ENCODE measurements around the gene TMEM184C. TPM values are rescaled to one million over a fixed set of nuclear protein-coding genes. Genes with fewer than 3 reads are reported as not detected.
A peak's percentile ranks its signal among the peaks of the same experiment; 100 is the strongest.

The TMEM184C gene
- total RNA-seq, 1 experiment from 2014 or later: 41.9 TPM

DNA sequence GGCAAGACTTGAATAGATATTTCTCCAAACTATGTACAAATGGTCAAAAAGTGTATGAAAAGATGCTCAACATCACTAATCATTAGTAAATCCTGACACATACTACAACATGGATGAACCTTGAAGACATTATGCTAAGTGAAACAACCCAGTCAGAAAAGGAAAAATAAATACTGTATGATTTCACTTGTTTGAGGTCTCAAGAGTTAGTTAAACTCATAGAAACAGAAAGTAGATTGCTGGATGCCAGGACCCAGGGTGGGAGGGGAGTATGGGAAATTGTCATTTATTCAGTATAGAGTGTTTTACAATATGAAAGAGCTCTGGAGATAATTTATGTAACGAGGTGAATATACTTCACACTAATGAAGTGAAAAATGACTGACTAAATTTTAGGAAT lies 34.4 kb downstream of the TMEM184C start:
- no peak for DNase-seq (ENCODE audit: low spot score)

DNA sequence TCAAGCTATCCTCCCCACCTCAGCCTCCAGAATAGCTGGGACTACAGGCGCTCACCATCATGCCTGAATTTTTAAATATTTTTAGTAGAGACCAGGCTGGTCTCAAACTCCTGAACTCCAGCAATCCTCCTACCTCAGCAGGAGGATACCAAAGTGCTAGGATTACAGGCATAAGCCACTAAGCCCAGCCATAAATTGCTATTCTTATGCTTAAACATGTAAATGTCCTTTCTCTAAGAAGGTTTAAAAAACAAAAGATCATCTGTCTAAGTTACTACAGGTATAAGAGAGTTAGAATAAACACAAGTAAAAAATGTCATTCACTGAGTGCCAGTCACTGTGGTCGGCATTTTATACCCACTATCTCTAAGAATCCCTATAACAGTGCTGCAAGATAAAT lies 38.4 kb downstream of the TMEM184C start:
- no peak for DNase-seq (ENCODE audit: low spot score)

DNA sequence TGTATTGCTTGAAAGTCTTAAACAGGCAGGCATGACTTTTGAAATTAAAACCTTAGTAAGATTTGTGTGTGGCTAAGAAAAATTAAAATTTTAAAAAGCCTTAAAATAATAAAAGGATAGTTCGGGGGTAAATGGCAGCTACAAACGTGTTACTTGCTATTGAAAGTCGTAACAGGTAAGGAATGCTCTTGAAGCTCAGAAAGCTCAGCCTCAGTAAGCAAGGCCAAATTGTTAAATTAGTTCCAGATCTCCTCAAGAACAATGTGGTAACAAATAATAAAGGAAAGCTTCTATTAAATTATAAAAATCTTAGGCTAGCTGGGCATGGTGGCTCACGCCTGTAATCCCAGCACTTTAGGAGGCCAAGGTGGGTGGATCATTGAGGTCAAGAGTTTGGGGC lies 41.3 kb downstream of the TMEM184C start:
- DNase-seq (ENCODE audit: low spot score): no peak

DNA sequence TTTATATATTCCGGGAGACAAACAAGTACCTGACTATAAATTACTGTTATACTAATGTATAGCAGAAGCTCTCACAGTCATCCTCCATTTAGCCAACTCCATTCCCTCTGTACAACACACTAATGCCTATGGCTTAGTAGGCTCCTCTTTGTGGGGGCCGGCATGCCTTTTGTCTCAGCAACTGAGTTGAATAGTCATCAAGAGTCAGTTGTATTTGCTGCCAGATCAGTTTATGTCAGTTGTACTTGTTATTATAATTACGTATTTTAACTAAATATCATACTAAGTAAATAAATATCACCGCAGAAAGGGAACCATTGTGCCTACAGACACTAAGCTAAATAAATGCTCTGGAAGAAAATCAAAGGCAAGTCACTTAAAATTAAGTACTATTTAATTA lies 56.9 kb downstream of the TMEM184C start:
- no peak for DNase-seq (ENCODE audit: low spot score)

DNA sequence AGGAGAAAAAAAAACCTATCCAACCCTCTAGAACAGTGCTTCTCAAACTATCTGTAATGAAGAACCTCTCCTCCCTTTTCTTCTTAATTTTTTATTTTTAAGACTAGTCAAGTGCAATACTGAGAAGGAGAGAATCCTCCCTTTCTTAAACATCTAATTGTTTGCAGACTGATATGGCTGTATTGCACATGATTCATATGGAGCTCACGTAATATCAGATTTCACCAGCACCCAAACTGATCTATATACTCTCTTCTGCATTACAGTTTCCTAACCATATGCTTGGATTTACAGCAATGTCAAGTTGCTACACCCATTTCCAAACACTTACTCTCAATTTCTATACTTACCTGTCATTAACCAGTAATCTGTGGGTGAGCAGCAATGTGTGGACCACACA lies 57.3 kb downstream of the TMEM184C start:
- no peak for DNase-seq (ENCODE audit: low spot score)

DNA sequence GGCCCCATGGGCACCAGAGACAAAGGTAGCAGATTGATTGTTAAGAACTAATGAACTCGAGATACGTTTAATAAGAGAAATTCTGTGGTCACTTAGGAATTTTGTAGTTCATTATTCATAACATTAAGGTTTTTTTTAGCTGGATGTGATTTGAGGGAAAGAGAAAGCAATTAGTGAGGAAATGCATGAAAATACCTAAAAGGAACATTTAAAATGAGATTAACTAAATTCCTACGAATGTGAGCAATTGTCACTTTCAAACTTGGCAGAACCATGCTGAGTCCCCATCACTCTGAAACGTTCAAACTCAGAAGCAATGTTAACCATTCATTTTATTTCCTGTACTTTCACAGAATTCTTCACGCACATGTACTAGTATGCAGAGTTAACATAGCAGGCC lies 60.9 kb downstream of the TMEM184C start:
- no peak for DNase-seq (ENCODE audit: low spot score)

DNA sequence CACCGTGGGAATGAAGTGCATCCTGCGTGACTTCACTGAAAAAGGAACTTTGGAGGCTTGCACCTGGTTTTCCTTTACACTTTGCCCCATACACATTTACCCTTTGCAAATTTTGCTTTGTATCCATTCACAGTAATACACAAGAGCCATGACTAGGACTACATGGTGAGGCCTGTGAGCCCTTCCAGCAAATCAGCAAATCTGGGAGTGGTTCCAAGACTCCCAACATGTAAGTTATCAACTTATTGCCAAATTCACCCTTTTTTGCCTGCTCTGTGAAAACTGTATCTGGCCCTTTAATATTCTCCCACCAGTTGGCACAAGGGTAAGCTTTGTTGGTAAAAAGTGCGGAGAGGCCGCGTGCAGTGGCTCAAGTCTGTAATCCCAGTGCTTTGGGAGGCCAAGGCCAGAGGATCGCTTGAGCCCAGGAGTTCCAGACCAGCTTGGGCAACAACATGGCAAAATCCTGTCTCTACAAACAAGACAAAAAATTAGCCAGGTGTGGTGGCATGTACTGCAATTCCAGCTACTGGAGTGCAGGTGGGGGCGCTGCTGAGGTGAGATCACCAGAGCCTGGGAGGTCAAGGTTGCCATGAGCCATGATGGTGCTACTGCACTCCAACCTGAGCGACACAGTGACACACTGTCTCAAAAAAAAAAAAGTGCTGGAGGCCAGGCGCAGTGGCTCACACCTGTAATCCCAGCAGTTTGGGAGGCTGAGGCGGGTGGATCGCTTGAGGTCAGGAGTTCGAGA lies 61.8 kb downstream of the TMEM184C start:
- DNase-seq (ENCODE audit: low spot score): no peak

DNA sequence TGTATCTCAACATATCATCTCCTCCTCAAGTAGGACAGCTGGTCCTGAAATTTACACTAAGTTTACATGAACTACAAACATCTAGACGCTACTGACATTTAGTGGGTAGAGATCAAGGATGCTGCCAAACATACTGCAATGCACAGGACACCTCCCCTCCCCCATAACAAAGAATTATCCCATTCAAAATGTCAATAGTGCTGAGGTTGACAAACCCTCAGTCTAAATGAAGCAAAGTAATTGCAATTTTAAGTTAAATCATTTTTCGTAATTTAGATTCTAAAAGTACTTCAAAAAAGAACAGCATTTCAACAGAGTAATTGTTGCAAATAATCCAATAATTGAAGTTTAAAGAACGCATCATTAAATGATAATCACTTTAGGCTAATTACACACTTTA lies 65.6 kb downstream of the TMEM184C start:
- DNase-seq (ENCODE audit: low spot score): no peak

DNA sequence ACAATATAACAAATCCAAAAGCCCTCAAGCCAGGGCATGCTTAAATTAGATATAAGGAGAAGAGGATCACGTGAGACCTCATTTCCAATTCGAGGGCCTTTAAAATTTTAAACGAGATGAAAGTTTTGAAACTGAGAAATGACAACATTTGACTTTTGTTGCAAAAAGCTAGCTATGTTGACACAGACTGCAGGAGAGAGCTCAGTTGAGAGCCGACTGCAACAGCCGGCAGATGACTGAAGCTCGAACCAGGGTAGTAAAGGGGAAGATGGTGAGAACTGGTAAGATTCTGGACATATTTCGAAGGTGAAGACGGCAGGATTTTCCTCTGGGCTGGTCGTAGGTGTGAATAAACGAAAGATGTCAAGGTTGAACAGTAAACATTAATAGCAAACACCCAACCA lies 66.0 kb downstream of the TMEM184C start:
- no peak for DNase-seq (ENCODE audit: low spot score)

DNA sequence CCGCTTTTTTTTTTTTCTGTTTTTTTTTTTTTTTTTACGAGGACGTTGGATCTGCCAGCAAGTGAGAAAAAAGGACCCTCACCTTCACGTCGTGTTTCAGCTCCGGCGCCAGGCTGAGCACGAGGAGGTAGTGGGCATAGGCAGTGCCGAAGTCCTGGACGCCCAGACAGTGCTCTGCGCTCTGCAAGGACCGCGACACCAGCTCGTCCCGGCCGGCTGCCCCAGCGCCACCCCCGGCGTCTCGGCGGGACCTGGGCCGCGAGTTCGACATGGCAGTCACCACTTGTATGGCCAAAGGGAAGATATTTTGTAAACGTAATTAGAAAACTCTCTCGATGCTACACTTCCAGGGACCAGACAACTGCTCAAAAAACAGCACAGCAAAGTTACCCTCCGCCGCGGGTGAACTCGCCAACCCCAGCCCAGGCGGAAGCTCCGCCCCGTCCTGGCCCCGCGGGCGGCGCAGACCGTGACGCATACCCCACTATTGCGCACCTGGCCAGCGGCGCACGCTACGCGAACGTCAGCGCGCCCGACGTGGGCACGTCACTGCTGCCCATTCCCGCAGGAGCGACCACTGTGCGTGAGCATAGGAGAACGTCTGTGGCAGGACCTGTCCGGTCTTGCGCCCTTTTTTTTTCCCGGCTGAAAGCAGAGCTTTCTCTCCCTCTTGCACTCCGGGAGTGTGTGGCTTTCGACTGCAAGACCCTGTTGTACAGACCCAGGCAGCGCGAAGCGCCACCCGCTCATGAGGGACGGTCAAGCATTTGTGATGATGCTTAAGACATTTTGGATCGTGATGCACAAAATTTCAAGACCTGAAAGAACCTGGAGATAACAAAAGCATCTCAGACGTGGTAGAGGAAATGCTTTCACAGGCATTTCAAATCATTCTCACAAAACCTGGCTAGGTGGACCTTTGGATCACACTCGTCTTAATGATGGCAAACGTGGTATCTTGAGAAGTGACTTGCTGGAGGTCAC lies 66.8 kb downstream of the TMEM184C start, which contains the start of gene PRMT9:
Gene PRMT9 (minus strand): TSS at position 447 of the 984 bp plus-strand sequence. CDS start 176 bp downstream, at position 271.
- DNase-seq (ENCODE audit: low spot score): peak; percentile 87

DNA sequence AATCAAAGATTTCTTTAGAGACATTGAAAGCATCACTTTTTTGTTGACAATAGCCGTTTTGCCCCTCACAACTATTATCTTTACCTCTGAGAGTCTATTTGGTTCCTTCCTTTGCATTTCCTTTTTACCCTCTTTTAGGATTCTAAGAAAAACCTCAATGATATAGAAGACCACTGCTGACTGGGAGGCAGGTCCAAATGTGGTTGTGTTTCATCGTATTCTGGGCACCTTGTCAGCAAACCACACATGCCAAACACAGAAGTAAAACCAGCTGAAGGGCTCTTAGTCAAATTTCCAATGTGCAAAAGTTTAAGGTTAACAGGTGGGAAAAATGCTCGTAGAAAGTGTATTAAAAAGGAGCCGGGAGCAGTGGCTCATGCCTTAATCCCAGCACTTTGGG lies 71.9 kb downstream of the TMEM184C start:
- DNase-seq (ENCODE audit: low spot score): no peak

DNA sequence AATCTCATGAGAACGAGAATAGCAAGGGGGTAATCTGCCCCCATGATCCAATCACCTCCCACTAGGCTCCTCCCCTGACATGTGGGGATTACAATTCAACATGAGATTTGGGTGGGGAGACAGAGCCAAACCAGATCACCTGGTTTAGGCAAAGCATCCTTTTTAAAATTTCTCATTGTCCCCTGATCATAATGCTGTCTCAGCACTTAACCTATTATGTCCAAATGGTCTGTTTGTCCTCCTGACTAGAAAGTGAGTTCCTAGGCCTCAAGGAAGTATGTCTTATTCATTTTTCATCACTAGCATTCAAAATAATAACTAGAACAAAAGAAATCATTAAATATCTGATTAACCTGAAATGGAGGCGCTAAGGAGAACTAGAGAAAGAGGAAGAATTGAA lies 74.6 kb downstream of the TMEM184C start:
- DNase-seq (ENCODE audit: low spot score): no peak

DNA sequence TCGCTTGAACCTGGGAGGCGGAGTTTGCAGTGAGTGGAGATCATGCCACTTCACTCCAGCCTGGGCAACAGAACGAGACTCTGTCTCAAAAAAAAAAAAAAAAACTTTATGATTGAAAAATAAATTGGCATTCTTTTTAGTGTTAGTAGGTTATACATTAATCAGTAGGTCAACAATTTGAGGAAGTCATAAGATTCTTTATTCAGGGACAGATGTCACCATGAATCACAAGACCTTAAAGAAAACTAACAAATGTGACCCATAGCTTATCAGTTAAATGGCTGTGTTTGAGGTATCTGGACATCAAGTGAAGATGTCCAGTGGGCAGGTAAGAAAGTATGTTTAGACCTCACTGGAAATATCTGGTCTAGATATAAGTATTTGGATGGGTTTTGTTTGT lies 76.0 kb downstream of the TMEM184C start:
- no peak for DNase-seq (ENCODE audit: low spot score)

DNA sequence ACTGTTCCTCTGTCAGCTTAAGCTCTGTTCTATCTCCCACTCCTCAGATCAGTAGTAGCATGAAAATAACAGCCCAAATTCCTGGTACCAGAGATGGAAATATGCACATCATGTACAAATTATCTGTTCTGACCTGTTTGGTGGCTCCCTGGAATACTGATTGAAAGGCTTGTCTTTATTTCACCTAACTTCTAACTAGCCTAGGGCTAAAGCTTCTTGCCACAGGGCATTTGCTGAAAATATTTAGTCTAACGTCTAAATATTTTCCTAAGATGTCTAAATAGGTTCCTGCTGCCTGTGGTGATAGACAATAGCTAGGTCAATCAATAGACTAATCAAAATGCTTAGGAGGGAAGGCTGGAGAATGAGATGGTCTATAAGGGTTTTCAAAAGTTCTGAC lies 79.7 kb downstream of the TMEM184C start:
- no peak for DNase-seq (ENCODE audit: low spot score)

DNA sequence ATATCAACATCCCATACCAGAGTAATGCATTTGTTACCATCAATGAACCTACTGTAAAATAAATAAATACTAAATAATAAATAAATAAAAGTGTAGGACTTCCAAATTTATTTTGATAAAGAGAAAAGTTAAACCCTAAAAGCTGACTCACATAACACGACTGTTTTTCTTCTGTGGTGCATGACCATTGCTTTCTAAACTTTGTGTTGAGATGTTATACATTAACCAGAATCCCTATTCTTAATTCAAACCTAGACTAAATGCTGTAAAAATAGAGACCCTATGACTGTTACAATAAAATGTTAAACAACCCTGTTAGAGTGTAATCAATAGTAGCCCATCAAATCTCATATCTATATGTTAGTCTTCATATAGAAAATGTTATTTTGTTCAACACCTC lies 87.6 kb downstream of the TMEM184C start:
- DNase-seq (ENCODE audit: low spot score): no peak

DNA sequence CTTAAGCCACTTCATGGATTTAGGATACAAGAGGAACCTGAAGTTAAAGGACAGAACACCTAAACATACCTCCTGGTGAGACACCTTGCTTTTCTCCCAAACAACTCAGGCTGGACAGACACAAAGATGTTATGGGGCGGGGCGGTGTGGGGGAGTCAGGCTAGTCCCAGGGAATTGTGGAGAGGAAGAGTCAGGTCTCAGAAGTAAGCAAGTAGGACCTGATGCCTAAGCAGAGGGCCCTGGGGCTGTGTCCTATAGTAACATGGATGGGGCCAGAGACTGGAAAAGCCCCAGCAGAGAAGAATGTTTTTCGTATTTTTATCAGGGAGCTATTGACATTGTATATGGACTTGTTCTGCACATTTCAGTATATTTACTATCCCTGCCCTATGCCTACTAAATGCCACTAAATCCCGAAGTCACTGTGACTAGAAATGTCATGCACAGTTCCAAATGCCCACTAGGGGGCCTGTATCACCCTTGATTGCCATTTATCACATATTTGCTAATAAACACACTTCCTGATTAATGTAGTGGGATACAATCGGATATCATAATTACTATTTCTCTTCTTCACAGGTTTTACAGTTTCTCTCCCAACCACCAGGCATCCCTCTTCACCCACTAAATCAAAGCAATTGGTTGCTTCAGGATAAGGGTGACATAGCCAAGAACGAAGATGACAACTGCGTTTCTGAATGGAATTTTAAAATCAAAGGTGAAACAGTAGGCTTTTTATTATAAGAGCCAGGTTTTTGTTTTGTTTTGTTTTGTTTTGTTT lies 90.9 kb downstream of the TMEM184C start:
- DNase-seq (ENCODE audit: low spot score): peak; percentile 21

DNA sequence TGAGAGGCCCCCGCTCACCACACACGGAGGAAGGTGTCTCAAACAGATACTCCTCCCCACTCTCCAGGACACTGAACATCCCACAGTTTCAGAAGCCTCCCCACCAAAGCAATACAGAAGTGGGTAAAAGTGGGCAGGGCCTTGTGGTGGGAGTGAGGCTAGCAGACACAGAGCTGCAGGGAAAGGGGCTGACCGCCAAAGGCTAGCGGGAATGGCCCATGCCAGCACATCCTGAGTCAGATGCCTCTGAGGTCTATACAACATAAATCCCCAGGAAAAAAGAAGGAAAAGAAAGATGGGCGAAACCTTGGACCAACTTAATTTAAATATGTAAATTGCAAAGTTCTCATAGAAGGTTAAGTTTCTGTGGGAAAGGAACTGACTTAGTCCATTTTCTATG lies 92.8 kb downstream of the TMEM184C start:
- DNase-seq (ENCODE audit: low spot score): peak; percentile 38

DNA sequence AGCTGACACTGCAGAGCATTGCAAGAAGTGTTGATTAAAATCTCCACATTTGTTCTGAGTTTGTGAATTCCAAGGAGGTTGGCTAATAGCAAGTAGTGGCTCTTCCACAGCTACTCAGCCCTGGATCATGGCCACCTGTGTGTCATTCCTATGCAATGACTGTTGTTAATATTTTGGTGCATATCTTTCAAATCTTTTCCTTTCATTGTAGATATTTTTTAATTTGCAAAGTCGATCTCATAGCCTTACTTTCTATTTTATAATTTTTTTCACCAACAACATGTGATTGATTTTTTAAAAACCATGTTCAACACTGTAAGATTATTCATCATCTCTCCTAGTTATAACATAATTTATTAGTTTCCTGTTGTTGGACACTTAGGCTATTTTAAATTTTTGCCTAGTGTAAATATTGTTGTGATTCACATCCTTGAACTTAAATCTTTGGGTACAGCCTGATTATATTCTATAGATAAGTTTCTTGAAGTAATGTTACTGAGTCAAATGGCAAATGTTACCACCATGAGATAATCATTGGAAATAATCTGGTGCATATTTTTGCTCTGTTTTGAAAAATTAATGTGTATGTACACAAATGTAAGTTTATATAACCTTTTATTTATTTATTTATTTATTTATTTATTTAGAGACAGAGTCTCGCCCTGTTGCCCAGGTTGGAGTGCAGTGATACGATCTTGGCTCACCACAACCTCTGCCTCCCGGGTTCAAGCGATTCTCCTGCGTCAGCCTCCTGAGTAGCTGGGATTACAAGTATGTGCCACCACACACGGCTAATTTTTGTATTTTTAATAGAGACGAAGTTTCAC lies 97.6 kb downstream of the TMEM184C start:
- DNase-seq (ENCODE audit: low spot score): peak; percentile 18

DNA sequence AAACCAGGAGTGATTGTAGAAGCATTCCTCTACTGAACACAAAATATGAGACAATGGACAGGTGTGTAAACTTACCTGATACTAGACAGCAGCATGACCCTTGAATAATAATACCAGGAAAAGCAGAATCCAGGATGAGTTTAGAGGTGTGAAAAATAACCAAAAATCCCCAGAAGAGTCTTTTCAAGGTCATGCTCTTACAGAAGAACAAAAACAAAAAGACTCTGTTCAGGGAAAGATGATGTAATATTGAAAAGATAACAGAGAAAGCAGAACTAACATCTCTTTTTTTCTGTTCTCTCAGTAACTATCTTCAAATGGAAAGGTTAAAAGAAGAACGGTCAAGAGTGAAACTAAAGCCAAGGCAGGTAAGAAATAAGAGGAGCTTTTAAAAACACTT lies 100.7 kb downstream of the TMEM184C start:
- no peak for DNase-seq (ENCODE audit: low spot score)
